GM12878 (cell line): Measurements from ENCODE around the gene LCOR. TPM values are rescaled to one million over a fixed set of nuclear protein-coding genes. Genes with fewer than 3 reads are reported as not detected.

Experiments used
- ATAC-seq: fragments of 200-7000 bp; cut with Tn5 transposase; 3 replicates; pipeline ENCODE4 v1.9.1; 2020; ENCODE audit warnings: mild to moderate bottlenecking, moderate library complexity
- BruUV-seq: library from RNA; stranded (reverse); fragments of 400-500 nt; replicated peaks from 2 replicates; lab custom pipeline; 2021; lab: Mats Ljungman, UMichigan
- CTCF ChIA-PET: fragments of 300-600 bp; sonication (Branson Sonifier 250); formaldehyde crosslinking; extraction: SDS; loops from one replicate; lab custom pipeline; 2021; ENCODE audit warnings: inconsistent platforms; lab: Yijun Ruan, JAX
- POLR2A ChIA-PET: fragments of 350-600 bp; formaldehyde crosslinking; extraction: SDS; loops from one replicate; lab custom pipeline; 2021; ENCODE audit warnings: inconsistent platforms; lab: Charles Lee
- RAD21 ChIA-PET: fragments of 300-600 bp; sonication (Branson Sonifier 250); formaldehyde crosslinking; loops from one replicate; lab custom pipeline; 2023; ENCODE audit warnings: antibody characterized with exemption; ENCODE audit not compliant: unreplicated experiment; lab: Charles Lee
- SMC1A ChIA-PET: fragments of 300-600 bp; sonication (Branson Sonifier 250); formaldehyde crosslinking; loops from one replicate; lab custom pipeline; 2023; ENCODE audit not compliant: unreplicated experiment, uncharacterized antibody; lab: Charles Lee
- DNase-seq: peaks from one replicate; pipeline ENCODE4 v3.0.0-alpha.2; 2011; ENCODE audit warnings: low read depth, low spot score
- FAIRE-seq: peaks from 3 replicates; lab custom pipeline; 2011; peaks lifted over from hg19 to GRCh38; lab: Jason Lieb, UNC
- H2AFZ ChIP-seq: 2 replicates; pipeline ENCODE4 v1.6.0; 2011; ENCODE audit warnings: low read depth, low read length, control low read depth; ENCODE audit not compliant: control insufficient read depth
- H3K27ac ChIP-seq: 2 replicates; pipeline ENCODE4 v1.5.1; 2011; ENCODE audit warnings: control low read depth; ENCODE audit not compliant: control insufficient read depth, insufficient read depth
- H3K27me3 ChIP-seq, 2 experiments: replicated peaks in 1 of 2; 2 replicates each; pipeline versions ENCODE4 v1.6.0 to v1.6.1; 2011; ENCODE audit warnings: low read length in 1 of 2; ENCODE audit not compliant: control insufficient read depth in 2 of 2, insufficient read depth in 2 of 2
- H3K36me3 ChIP-seq, 2 experiments: 2 replicates each; pipeline ENCODE4 v1.5.1; 2011; ENCODE audit warnings: low read length in 1 of 2; ENCODE audit not compliant: control insufficient read depth in 2 of 2, insufficient read depth in 2 of 2
- H3K4me1 ChIP-seq: 2 replicates; pipeline ENCODE4 v1.6.1; 2011; ENCODE audit warnings: mild to moderate bottlenecking, low read length, moderate library complexity, mixed read lengths; ENCODE audit not compliant: control insufficient read depth, insufficient read depth
- H3K4me2 ChIP-seq: 2 replicates; pipeline ENCODE4 v1.6.0; 2011; ENCODE audit warnings: control low read depth; ENCODE audit not compliant: control insufficient read depth, insufficient read depth
- H3K4me3 ChIP-seq: fragments of 200-600 bp; sonication (generic); 2 replicates; pipeline ENCODE4 v1.5.1; 2016
- H3K79me2 ChIP-seq: 2 replicates; pipeline ENCODE4 v1.6.0; 2011; ENCODE audit warnings: low read length; ENCODE audit not compliant: control insufficient read depth, insufficient read depth
- H3K9ac ChIP-seq: 2 replicates; pipeline ENCODE4 v1.8.0; 2011; ENCODE audit warnings: low read length, control low read depth, mixed read lengths; ENCODE audit not compliant: control insufficient read depth, insufficient read depth
- H3K9me3 ChIP-seq: replicated peaks from 3 replicates; pipeline ENCODE4 v1.5.1; 2011; ENCODE audit warnings: mild to moderate bottlenecking, low read length; ENCODE audit not compliant: control insufficient read depth, insufficient read depth
- H4K20me1 ChIP-seq: 2 replicates; pipeline ENCODE4 v1.6.0; 2011; ENCODE audit not compliant: control insufficient read depth, insufficient read depth
- BHLHE40 ChIP-seq, 2 experiments: fragments of 450-650 bp in 1 of 2; IDR thresholded peaks; 2 replicates each; pipeline ENCODE4 v1.6.1; 2011 to 2017; ENCODE audit warnings: low read depth in 2 of 2, borderline replicate concordance in 1 of 2, improper control_type of control experiment in 1 of 2, low read length in 1 of 2, mild to moderate bottlenecking in 1 of 2
- BMI1 ChIP-seq: fragments of 450-650 bp; IDR thresholded peaks from 2 replicates; pipeline ENCODE4 v1.6.1; 2016; ENCODE audit warnings: mild to moderate bottlenecking, moderate library complexity, borderline replicate concordance
- FOXM1 ChIP-seq: IDR thresholded peaks from 2 replicates; pipeline ENCODE4 v1.6.1; 2012; ENCODE audit warnings: low read depth, mild to moderate bottlenecking, inconsistent platforms, low read length, moderate library complexity
- HDAC2 ChIP-seq: fragments of 200-600 bp; sonication (generic); IDR thresholded peaks from 2 replicates; pipeline ENCODE4 v1.6.1; 2017
- MTA3 ChIP-seq: IDR thresholded peaks from 2 replicates; pipeline ENCODE4 v1.6.1; 2012; ENCODE audit warnings: low read length, inconsistent platforms, borderline replicate concordance
- RUNX3 ChIP-seq: IDR thresholded peaks from 2 replicates; pipeline ENCODE4 v1.6.1; 2012; ENCODE audit warnings: low read length, inconsistent platforms
- SMARCA5 ChIP-seq: fragments of 450-650 bp; IDR thresholded peaks from 2 replicates; pipeline ENCODE4 v1.6.1; 2017; ENCODE audit warnings: mild to moderate bottlenecking
- SP1 ChIP-seq: IDR thresholded peaks from one replicate; pipeline ENCODE4 v1.6.1; 2011; ENCODE audit warnings: low read depth, low read length
- TAF1 ChIP-seq: IDR thresholded peaks from 2 replicates; pipeline ENCODE4 v1.6.1; 2011; ENCODE audit warnings: mild to moderate bottlenecking, low read depth, low read length, borderline replicate concordance
- WRNIP1 ChIP-seq: IDR thresholded peaks from 2 replicates; pipeline ENCODE4 v1.6.1; 2011; ENCODE audit warnings: low read depth, low read length, improper control_type of control experiment, borderline replicate concordance
- ZNF217 ChIP-seq: fragments of 450-650 bp; IDR thresholded peaks from 2 replicates; pipeline ENCODE4 v1.6.1; 2017; ENCODE audit warnings: antibody characterized with exemption, mild to moderate bottlenecking
- WGBS: methylation state at CpG from one replicate; pipeline ENCODE4 v1.1.6; 2016; ENCODE audit warnings: low lambda C conversion rate; ENCODE audit not compliant: insufficient replicate concordance, insufficient coverage; ENCODE audit errors: missing lambda C conversion rate; 5-methylcytosine and 5-hydroxymethylcytosine counted together
- in situ Hi-C: fragments of 300-500 bp; cut with MboI; formaldehyde crosslinking; loops from 9 replicates; pipeline ENCODE4 v1.14.3; 2018; ENCODE audit warnings: mixed read lengths
- intact Hi-C: fragments of 100-400 bp; cut with micrococcal nuclease; formaldehyde crosslinking; loops from one replicate; pipeline ENCODE4 v1.14.2; 2022; ENCODE audit not compliant: unreplicated experiment
- polyA plus RNA-seq, 11 experiments: library from polyadenylated mRNA; depleted of rRNA in 4 of 11; unstranded in 6 of 11; stranded (reverse) in 5 of 11; fragments of >200 nt; fragmentation: Nextera tagmentation in 4 of 11; fragmentation: Illumina TruSeq in 1 of 11; extraction: Ambion mirVana in 4 of 11; extraction: Trizol in 1 of 11; gene quantifications; 1 replicate in 1 of 11; 2 replicates in 10 of 11; pipeline versions ENCODE4 v1.2.1 to v1.2.3, GENCODE V29; 2011 to 2016; ENCODE audit warnings: inconsistent platforms in 2 of 11, missing spikeins in 2 of 11, low read depth in 1 of 11
- total RNA-seq, 4 experiments: library from RNA; depleted of rRNA in 3 of 4; stranded (reverse); fragments of >200 nt in 3 of 4; fragmentation: Illumina TruSeq in 1 of 4; extraction: Trizol in 1 of 4; gene quantifications; 2 replicates each; pipeline versions ENCODE4 v1.2.1 to v1.2.3, GENCODE V29; 2013 to 2021
- TF ChIP-seq, protein P1 (sequence below): fragments of 450-650 bp; IDR thresholded peaks from 2 replicates; pipeline ENCODE4 v1.6.1; 2018; ENCODE audit warnings: borderline replicate concordance, mild to moderate bottlenecking; ENCODE audit not compliant: partially characterized antibody
- TF ChIP-seq, protein P2 (sequence below): fragments of 450-650 bp; formaldehyde crosslinking; IDR thresholded peaks from 2 replicates; pipeline ENCODE4 v1.4.0; 2022; ENCODE audit warnings: mild to moderate bottlenecking, moderate library complexity

Gene LCOR
- total and polyA plus RNA-seq, 10 of the 15 experiments (the other 5 are each of a cell fraction or from before 2014, with no cell fraction given): 1.6 to 22.0 (median 13.2) TPM

DNA sequence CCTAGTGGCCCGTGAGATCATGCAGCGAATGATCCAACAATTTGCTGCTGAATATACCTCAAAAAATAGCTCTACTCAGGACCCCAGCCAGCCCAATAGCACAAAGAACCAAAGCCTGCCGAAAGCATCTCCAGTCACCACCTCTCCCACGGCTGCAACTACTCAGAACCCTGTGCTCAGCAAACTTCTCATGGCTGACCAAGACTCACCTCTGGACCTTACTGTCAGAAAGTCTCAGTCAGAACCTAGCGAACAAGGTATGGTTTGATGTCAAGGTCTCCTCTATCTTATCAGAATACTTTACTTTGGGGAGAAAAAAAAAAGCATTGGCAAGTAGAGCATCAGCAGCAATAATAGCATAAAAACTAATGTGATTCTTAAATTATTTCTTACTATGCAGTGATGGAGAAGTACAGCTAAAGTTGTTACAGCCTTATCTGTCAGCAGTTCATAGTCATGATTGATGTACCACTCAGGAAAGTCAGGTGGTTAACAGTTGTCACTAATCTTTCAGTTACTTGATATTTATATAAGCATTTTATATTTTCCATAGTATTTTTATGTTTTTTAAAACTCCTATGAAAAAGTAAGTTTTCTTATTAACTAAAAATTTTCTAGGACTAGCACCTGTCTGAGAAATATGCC, 117.1 kb downstream of the LCOR start:
- Histone ChIP-seq H3K4me1 (no peaks in the 10 kb centered on the region), H3K9ac (no peak overlapping the region), H2AFZ (no peak overlapping the region), H3K4me2 (no peak overlapping the region), H3K79me2 (no peaks in the 10 kb centered on the region), H3K27me3 (no peaks in the 10 kb centered on the region), H4K20me1 (no peaks in the 10 kb centered on the region), H3K36me3 (peaks cover 0 to 15% of the 10 kb centered on the region in 2 experiments; a peak in 1 of 4 replicates), H3K27ac (no peak overlapping the region), H3K4me3 (no peak overlapping the region), H3K9me3 (no peaks in the 10 kb centered on the region)
- ATAC-seq (no peak), DNase-seq (no peak), FAIRE-seq (no peak)
- ChIA-PET SMC1A (interaction anchor here (0.8 to 1.4 kb wide), 2 partner anchors 37 to 76 kb away, joined by 3 to 4 read pairs; no protein-coding TSS in a partner anchor), CTCF (interaction anchor here (0.9 to 1.6 kb wide), 2 partner anchors 10 to 76 kb away, joined by 6 to 7 read pairs; no protein-coding TSS in a partner anchor), RAD21 (interaction anchor here (0.7 kb wide), 1 partner anchor 38 kb away, joined by 4 read pairs; no protein-coding TSS in a partner anchor), POLR2A (no interaction called here)
- BruUV-seq: no TSS peak
- TF ChIP-seq FOXM1 (no peak), RUNX3 (no peak), MTA3 (no peak), BMI1 (no peak), SP1 (no peak), SMARCA5 (no peak), HDAC2 (no peak), ZNF217 (no peak), WRNIP1 (no peak), TAF1 (no peak), BHLHE40 (IDR thresholded peaks at IDR 0.05; ENCODE audit: borderline replicate concordance in 1 of 2, low read depth in 2 of 2, low read length in 1 of 2) (no peak)
- TF ChIP-seq, protein P1, sequence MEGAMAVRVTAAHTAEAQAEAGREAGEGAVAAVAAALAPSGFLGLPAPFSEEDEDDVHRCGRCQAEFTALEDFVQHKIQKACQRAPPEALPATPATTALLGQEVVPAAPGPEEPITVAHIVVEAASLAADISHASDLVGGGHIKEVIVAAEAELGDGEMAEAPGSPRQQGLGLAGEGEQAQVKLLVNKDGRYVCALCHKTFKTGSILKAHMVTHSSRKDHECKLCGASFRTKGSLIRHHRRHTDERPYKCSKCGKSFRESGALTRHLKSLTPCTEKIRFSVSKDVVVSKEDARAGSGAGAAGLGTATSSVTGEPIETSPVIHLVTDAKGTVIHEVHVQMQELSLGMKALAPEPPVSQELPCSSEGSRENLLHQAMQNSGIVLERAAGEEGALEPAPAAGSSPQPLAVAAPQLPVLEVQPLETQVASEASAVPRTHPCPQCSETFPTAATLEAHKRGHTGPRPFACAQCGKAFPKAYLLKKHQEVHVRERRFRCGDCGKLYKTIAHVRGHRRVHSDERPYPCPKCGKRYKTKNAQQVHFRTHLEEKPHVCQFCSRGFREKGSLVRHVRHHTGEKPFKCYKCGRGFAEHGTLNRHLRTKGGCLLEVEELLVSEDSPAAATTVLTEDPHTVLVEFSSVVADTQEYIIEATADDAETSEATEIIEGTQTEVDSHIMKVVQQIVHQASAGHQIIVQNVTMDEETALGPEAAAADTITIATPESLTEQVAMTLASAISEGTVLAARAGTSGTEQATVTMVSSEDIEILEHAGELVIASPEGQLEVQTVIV: no peak
- TF ChIP-seq, protein P2, sequence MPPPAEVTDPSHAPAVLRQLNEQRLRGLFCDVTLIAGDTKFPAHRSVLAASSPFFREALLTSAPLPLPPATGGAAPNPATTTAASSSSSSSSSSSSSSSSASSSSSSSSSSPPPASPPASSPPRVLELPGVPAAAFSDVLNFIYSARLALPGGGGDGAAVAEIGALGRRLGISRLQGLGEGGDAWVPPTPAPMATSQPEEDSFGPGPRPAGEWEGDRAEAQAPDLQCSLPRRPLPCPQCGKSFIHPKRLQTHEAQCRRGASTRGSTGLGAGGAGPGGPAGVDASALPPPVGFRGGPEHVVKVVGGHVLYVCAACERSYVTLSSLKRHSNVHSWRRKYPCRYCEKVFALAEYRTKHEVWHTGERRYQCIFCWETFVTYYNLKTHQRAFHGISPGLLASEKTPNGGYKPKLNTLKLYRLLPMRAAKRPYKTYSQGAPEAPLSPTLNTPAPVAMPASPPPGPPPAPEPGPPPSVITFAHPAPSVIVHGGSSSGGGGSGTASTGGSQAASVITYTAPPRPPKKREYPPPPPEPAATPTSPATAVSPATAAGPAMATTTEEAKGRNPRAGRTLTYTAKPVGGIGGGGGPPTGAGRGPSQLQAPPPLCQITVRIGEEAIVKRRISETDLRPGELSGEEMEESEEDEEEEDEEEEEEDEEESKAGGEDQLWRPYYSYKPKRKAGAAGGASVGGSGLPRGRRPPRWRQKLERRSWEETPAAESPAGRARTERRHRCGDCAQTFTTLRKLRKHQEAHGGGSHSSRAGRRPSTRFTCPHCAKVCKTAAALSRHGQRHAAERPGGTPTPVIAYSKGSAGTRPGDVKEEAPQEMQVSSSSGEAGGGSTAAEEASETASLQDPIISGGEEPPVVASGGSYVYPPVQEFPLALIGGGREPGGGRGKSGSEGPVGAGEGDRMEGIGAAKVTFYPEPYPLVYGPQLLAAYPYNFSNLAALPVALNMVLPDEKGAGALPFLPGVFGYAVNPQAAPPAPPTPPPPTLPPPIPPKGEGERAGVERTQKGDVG (CRISPR knock-in tag): no peak
- WGBS: 97% methylated on average over 5 of the region's 5 CpGs
- in situ Hi-C loops: no loop called here
- intact Hi-C loops: no loop called here
